Ishikawa (cell line): ENCODE data around the gene REV1.

Experiments used
- CEBPB ChIP-seq: IDR thresholded peaks from 2 replicates; pipeline ENCODE4 v1.6.1; 2012
- CREB1 ChIP-seq: IDR thresholded peaks from 2 replicates; pipeline ENCODE4 v1.6.1; 2012; ENCODE audit warnings: low read depth
- EP300 ChIP-seq: IDR thresholded peaks from 2 replicates; pipeline ENCODE4 v1.6.1; 2012; ENCODE audit warnings: borderline replicate concordance
- FOXM1 ChIP-seq: IDR thresholded peaks from 2 replicates; pipeline ENCODE4 v1.6.1; 2012; ENCODE audit warnings: low read depth, borderline replicate concordance
- MAX ChIP-seq: IDR thresholded peaks from 2 replicates; pipeline ENCODE4 v1.6.1; 2012
- RAD21 ChIP-seq: IDR thresholded peaks from 2 replicates; pipeline ENCODE4 v1.6.1; 2012; ENCODE audit warnings: low read depth
- REST ChIP-seq: IDR thresholded peaks from 2 replicates; pipeline ENCODE4 v1.6.1; 2012; ENCODE audit warnings: low read depth, mild to moderate bottlenecking
- TCF12 ChIP-seq: IDR thresholded peaks from 2 replicates; pipeline ENCODE4 v1.6.1; 2012; ENCODE audit warnings: low read depth
- TEAD4 ChIP-seq: IDR thresholded peaks from 2 replicates; pipeline ENCODE4 v1.6.1; 2012
- USF1 ChIP-seq: IDR thresholded peaks from 2 replicates; pipeline ENCODE4 v1.6.1; 2012
- YY1 ChIP-seq: IDR thresholded peaks from 2 replicates; pipeline ENCODE4 v1.6.1; 2012; ENCODE audit warnings: low read depth

GRCh38 chr2:99496021-99496420, 6.2 kb upstream of the REV1 start:
- no peak for TF ChIP-seq EP300
- no peak for TF ChIP-seq TCF12
- TF ChIP-seq YY1: no peak
- no peak for TF ChIP-seq FOXM1
- no peak for TF ChIP-seq REST
- no peak for TF ChIP-seq TEAD4
- TF ChIP-seq CREB1: no peak
- TF ChIP-seq RAD21: no peak
- no peak for TF ChIP-seq CEBPB
- TF ChIP-seq MAX: no peak
- no peak for TF ChIP-seq USF1
